A549 treated with RU486 at 1 μM for 4 hours (cell line): ENCODE measurements around the gene TIAM1. TPM values are rescaled to one million over a fixed set of nuclear protein-coding genes. Genes with fewer than 3 reads are reported as not detected.

Experiments
- total RNA-seq: library from RNA; stranded (reverse); fragments of 200-300 nt; extraction: Qiagen RNA extraction; gene quantifications from 5 replicates; pipeline ENCODE4 v1.2.3, GENCODE V29; 2022; ENCODE audit warnings: low read depth

Gene TIAM1, protein sequence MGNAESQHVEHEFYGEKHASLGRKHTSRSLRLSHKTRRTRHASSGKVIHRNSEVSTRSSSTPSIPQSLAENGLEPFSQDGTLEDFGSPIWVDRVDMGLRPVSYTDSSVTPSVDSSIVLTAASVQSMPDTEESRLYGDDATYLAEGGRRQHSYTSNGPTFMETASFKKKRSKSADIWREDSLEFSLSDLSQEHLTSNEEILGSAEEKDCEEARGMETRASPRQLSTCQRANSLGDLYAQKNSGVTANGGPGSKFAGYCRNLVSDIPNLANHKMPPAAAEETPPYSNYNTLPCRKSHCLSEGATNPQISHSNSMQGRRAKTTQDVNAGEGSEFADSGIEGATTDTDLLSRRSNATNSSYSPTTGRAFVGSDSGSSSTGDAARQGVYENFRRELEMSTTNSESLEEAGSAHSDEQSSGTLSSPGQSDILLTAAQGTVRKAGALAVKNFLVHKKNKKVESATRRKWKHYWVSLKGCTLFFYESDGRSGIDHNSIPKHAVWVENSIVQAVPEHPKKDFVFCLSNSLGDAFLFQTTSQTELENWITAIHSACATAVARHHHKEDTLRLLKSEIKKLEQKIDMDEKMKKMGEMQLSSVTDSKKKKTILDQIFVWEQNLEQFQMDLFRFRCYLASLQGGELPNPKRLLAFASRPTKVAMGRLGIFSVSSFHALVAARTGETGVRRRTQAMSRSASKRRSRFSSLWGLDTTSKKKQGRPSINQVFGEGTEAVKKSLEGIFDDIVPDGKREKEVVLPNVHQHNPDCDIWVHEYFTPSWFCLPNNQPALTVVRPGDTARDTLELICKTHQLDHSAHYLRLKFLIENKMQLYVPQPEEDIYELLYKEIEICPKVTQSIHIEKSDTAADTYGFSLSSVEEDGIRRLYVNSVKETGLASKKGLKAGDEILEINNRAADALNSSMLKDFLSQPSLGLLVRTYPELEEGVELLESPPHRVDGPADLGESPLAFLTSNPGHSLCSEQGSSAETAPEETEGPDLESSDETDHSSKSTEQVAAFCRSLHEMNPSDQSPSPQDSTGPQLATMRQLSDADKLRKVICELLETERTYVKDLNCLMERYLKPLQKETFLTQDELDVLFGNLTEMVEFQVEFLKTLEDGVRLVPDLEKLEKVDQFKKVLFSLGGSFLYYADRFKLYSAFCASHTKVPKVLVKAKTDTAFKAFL (N-terminal part only)
- total RNA-seq: 0.33 to 0.75 TPM (median 0.66 TPM) in 5 replicates

GRCh38 chr21:31343680-31344480 lies at the start of gene TIAM1:
Gene TIAM1, minus strand, starts transcription at chr21:31344261. Its CDS starts 77,289 bp downstream, at chr21:31266972.

